ENCODE measurements around the gene SLC43A3. TPM values are rescaled to one million over a fixed set of nuclear protein-coding genes. Genes with fewer than 3 reads are reported as not detected.
A peak's percentile ranks its signal among the peaks of the same experiment; 100 is the strongest.

Gene SLC43A3
- total RNA-seq (2012; rRNA removed) (10.6 and 12.7 TPM in 2 replicates), polyA plus RNA-seq (2012; rRNA removed) (21.1 and 22.0 TPM in 2 replicates), Bru-seq, nascent RNA (percentile 47 among the genes with signal in this experiment), BruChase-seq, experiment 1, labeled RNA remaining after a 6-hour chase (percentile 50 among the genes with signal in this experiment), BruChase-seq, experiment 2, labeled RNA remaining after a 2-hour chase (percentile 54 among the genes with signal in this experiment)
- polyA plus RNA-seq (2012; cell fraction: cytosol; rRNA removed), result 10.0 and 16.3 TPM in 2 replicates
- 19.7 and 20.5 TPM in 2 replicates for polyA plus RNA-seq (2012; cell fraction: nucleus; rRNA removed; ENCODE audit: low replicate concordance)
- long read RNA-seq, partial matches to known transcripts, result 3 of 10 reads
- long read RNA-seq, other reads (novel, unspliced or antisense), result 6 of 10 reads

DNA sequence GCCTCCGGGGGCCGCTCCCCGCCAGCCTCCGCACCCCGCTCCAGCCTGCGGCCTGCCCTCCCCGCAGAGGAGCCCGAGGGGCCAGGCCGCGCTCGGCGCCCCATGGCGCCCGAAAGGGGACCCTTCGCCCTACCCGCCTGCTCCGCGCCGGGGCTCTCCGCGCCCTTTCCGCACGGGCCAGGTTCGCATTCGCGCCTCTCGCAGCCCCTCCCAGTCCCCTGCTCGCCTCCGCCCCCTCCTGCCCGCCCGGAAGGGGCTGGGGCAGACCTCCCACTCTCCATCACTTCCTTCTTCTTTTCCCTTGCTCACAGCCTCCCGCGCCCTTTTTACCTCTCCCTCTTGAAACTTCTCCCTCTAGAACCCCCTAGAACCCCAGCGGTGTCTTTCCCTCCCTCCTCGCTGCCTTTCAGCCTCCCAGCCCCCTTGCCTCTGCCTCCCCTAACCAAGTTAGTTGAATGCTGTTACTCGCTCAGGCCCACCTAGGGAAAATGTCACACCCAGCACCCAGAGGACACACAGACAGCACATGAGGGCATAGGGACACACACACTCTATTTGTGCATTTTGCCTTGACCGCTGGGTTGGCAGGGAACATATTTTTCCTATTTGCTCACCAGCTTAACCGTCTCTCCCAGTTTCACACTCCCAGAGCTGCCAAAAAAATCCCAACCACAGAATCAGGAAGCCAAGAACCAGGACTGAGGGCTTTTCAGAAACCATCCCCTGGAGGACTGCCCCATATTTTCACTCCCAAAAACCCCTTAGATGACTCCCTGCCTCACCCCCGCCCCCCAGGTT, at the start of gene SLC43A3:
Gene SLC43A3, minus strand, starts transcription at position 193 of the 798 bp plus-strand sequence. CDS start 949 bp downstream, outside the sequence.
- intact Hi-C loops (cut with micrococcal nuclease), result no loop called here
- POLR2A ChIA-PET (ENCODE audit: unreplicated experiment), result no interaction called here
- DNase-seq, result peak; percentile 82

More for the DNA sequence above, at the start of gene SLC43A3:
- Histone ChIP-seq H3K14ac (replicated peaks; ENCODE audit: low read depth, low read length) (peak within 1 kb of the TSS; percentile 86), H4K91ac (ENCODE audit: insufficient read depth, low read depth, low read length) (peak within 1 kb of the TSS; percentile 94), H3K9me1 (ENCODE audit: insufficient read depth, low read length) (peaks cover 18% of the 10 kb centered on the region), H3K27ac (ENCODE audit: insufficient read depth, low read length) (peak within 1 kb of the TSS; percentile 97), H2AK9ac (replicated peaks; ENCODE audit: low read depth, low read length, poor library complexity) (peak within 1 kb of the TSS; percentile 95), H2BK20ac (ENCODE audit: low read depth, low read length) (peak within 1 kb of the TSS; percentile 87), H3K36me3 (ENCODE audit: control insufficient read depth, insufficient read depth, low read length) (0 out of 2 replicates have a peak, but pooled peaks cover 3% of the 10 kb centered on the region), H4K8ac (ENCODE audit: low read depth in 2 of 2, low read length in 2 of 2) (peak within 1 kb of the TSS; percentile 53 to 90), H3K4ac (ENCODE audit: low read depth, low read length) (peak within 1 kb of the TSS; percentile 91), H3K18ac (ENCODE audit: low read depth, low read length) (peak within 1 kb of the TSS; percentile 99), H4K5ac (ENCODE audit: low read depth, low read length) (peak within 1 kb of the TSS; percentile 99), H3K9ac (ENCODE audit: low read depth, low read length) (peak within 1 kb of the TSS; percentile 80), H2BK5ac (ENCODE audit: low read depth, low read length, poor library complexity, severe bottlenecking) (peak within 1 kb of the TSS; percentile 94), H3K4me2 (ENCODE audit: low read depth, low read length) (peak within 1 kb of the TSS; percentile 89), H3K27me3 (ENCODE audit: control insufficient read depth, insufficient read depth, low read length) (no peaks in the 10 kb centered on the region), H2AK5ac (ENCODE audit: low read depth, low read length) (peak within 1 kb of the TSS; percentile 98), H2BK15ac (ENCODE audit: low read depth, low read length) (peak within 1 kb of the TSS; percentile 75; the same call in 2 of the 3 replicates), H2AFZ (replicated peaks; ENCODE audit: low read length, poor library complexity) (peak within 1 kb of the TSS; percentile 88), H3K9me3 (ENCODE audit: control insufficient read depth, insufficient read depth, low read length) (no peaks in the 10 kb centered on the region), H3K23ac (ENCODE audit: low read depth, low read length) (peak within 1 kb of the TSS; percentile 95), H3K79me1 (ENCODE audit: low read depth in 1 of 2, low read length in 2 of 2) (peaks cover 6 to 23% of the 10 kb centered on the region in 2 experiments; a peak in 3 of 4 replicates), H4K20me1 (ENCODE audit: insufficient read depth, low read length) (0 out of 2 replicates have a peak, but pooled peaks cover 4% of the 10 kb centered on the region), H3K56ac (ENCODE audit: extremely low read depth, insufficient read depth, low read length) (peak within 1 kb of the TSS; percentile 68; the same call in 1 of the 2 replicates), H3K4me1 (ENCODE audit: control insufficient read depth, insufficient read depth, low read length) (peaks cover 33% of the 10 kb centered on the region), H3K4me3 (ENCODE audit: insufficient read depth, low read depth, low read length) (peak within 1 kb of the TSS; percentile 33), H2BK120ac (ENCODE audit: low read depth, low read length) (peak within 1 kb of the TSS; percentile 88)
- BruUV-seq (replicated peaks), result no TSS peak
- 1% methylated on average over 14 of the region's 39 CpGs; no CpG with 5 or more reads in 1 of the 2 experiments for WGBS, 2 experiments (ENCODE audit: extremely low coverage in 2 of 2, insufficient read length in 1 of 2)
- ATAC-seq (ENCODE audit: low read depth), result peak; percentile 77
- in situ Hi-C loops (cut with MboI; ENCODE audit: low sequenced_read_pairs), result no loop called here
- dilution Hi-C loops (cut with HindIII; ENCODE audit: low sequenced_read_pairs, unreplicated experiment), result no loop called here
- CTCF ChIA-PET, result interaction anchor here (0.6 to 1.1 kb wide), 3 partner anchors 9 to 29 kb away, joined by 3 to 10 read pairs (median 4); no protein-coding TSS in a partner anchor
- TF ChIP-seq MAZ (IDR thresholded peaks at IDR 0.05; ENCODE audit: borderline replicate concordance, low read depth, low read length) (peak; percentile 61; the same call in 1 of the 2 replicates), MXI1 (IDR thresholded peaks at IDR 0.05; ENCODE audit: borderline replicate concordance, low read depth, low read length) (no peak), BHLHE40 (IDR thresholded peaks at IDR 0.05; ENCODE audit: low read depth, low read length) (peak; percentile 50; the same call in 1 of the 2 replicates)

Data from IMR-90 (cell line).